ENCODE data around the gene ANTXR1. TPM values are rescaled to one million over a fixed set of nuclear protein-coding genes. Genes with fewer than 3 reads are reported as not detected.

ANTXR1 gene
- total RNA-seq, 1 experiment from 2014 or later = 34.5 TPM

GRCh38 chr2:69205076-69205475 is 192.1 kb downstream of the ANTXR1 start:
- no peak for DNase-seq (ENCODE audit: low spot score)

GRCh38 chr2:69205491-69205890 is 192.5 kb downstream of the ANTXR1 start:
- DNase-seq (ENCODE audit: low spot score) = no peak

GRCh38 chr2:69208023-69208595 is 195.1 kb downstream of the ANTXR1 start:
- DNase-seq (ENCODE audit: low spot score) = no peak

- DNase-seq (ENCODE audit: low spot score) = no peak
Observed at GRCh38 chr2:69209482-69209881, 196.5 kb downstream of the ANTXR1 start.

- DNase-seq (ENCODE audit: low spot score) = no peak
Observed at GRCh38 chr2:69210385-69210784, 197.4 kb downstream of the ANTXR1 start.

GRCh38 chr2:69211048-69211447 is 198.1 kb downstream of the ANTXR1 start:
- no peak for DNase-seq (ENCODE audit: low spot score)

GRCh38 chr2:69211686-69212085 is 198.7 kb downstream of the ANTXR1 start:
- DNase-seq (ENCODE audit: low spot score) = no peak

GRCh38 chr2:69212238-69213028 is 199.5 kb downstream of the ANTXR1 start:
- no peak for DNase-seq (ENCODE audit: low spot score)

GRCh38 chr2:69213201-69213600 is 200.2 kb downstream of the ANTXR1 start:
- no peak for DNase-seq (ENCODE audit: low spot score)

- no peak for DNase-seq (ENCODE audit: low spot score)
Observed at GRCh38 chr2:69213782-69214181, 200.8 kb downstream of the ANTXR1 start.

- peak; percentile 52 for DNase-seq (ENCODE audit: low spot score)
Observed at GRCh38 chr2:69214898-69215297, 201.9 kb downstream of the ANTXR1 start.

GRCh38 chr2:69216535-69217332 is 203.8 kb downstream of the ANTXR1 start:
- peak; percentile 33 for DNase-seq (ENCODE audit: low spot score)

GRCh38 chr2:69217333-69218080 is 204.5 kb downstream of the ANTXR1 start:
- no peak for DNase-seq (ENCODE audit: low spot score)

GRCh38 chr2:69221512-69221911 is 208.5 kb downstream of the ANTXR1 start:
- DNase-seq (ENCODE audit: low spot score) = no peak

GRCh38 chr2:69221960-69222751 is 209.2 kb downstream of the ANTXR1 start:
- DNase-seq (ENCODE audit: low spot score) = peak; percentile 21

- DNase-seq (ENCODE audit: low spot score) = peak; percentile 55
Observed at GRCh38 chr2:69222953-69223658, 210.1 kb downstream of the ANTXR1 start.

GRCh38 chr2:69223759-69224511 is 211.0 kb downstream of the ANTXR1 start:
- no peak for DNase-seq (ENCODE audit: low spot score)

GRCh38 chr2:69224512-69224837 is 211.5 kb downstream of the ANTXR1 start:
- DNase-seq (ENCODE audit: low spot score) = no peak

- DNase-seq (ENCODE audit: low spot score) = no peak
Observed at GRCh38 chr2:69225933-69226332, 213.0 kb downstream of the ANTXR1 start.

- DNase-seq (ENCODE audit: low spot score) = no peak
Observed at GRCh38 chr2:69226903-69227302, 213.9 kb downstream of the ANTXR1 start.
